Stimulated activated naive CD4-positive, alpha-beta T cell (primary cell): ENCODE measurements around the gene ITSN1.
"Not testable (repeated sequence)": the region's sequence is repeated elsewhere in the genome, so short reads cannot be mapped to it uniquely, and the experiment has no call there.

Source experiments
- DNase-seq, 6 experiments: peaks; one replicate each; lab custom pipeline; 2025; lab: John Stamatoyannopoulos, UW

ITSN1 gene

DNA sequence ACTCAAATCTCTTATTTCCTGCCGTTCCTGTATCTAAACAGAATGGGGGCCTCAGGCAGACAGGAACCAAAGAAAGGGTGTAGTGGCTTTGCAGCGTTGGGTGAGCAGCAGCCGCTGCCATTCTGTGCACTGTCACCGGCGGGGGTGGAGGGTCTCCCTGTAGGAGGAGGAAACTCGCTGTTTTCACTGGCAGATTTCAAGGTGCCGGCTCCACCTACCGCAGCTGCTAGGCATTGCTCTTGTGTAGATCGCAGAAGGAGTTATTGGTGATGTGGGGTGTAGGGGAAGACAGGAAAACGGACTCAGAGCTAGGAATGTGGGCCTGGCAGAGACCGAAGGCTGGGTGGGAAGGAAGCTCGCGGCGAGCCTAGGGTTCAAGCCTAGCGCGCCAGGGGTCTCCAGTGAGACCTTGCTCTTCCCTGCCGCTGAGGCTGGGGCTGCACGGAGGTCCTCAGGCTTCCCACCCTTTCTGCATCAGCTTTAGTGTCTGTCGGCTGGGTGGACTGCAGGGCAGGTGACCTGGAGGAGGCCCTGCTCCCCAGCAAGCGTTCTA is 252.5 kb downstream of the ITSN1 start:
- peak; percentile 38 to 77 (median 50) for DNase-seq

DNA sequence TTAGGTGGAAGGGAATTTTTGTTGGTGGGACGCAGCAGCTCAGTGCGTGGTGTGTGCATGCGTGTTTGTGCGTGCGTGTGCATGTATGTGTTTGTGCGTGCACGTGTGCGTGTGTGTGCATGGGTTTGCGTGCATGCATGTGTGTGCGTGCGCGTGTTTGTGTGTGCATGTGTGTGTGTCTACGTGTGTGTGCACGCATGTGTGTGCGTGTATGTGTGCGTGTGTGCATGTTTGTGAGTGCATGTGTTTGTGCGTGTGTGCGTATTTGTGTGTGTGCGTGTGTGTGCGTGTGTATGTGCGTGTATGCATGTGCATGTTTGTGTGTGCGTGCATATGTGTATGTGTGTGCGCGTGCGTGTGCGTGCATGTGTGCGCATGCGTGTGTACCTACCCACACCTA is 253.1 kb downstream of the ITSN1 start:
- DNase-seq: no peak

DNA sequence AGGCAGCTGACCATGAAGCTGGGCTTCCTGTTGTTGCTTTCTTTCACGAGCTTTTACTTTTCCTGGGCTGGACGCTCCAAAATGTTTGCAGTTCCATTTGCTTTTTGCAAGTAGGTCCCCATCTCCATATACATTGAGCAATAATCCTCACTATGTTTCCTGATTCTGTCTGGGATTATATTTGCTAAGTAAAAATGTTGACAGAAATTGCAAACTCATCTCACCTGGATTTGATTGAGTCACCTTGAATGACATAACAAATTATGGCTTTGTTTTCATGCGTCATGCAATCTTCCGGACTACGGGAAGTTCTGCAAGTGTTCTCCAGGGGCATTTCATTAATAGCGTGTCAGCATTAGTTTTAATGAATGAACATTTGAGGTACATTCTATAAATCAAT is 254.4 kb downstream of the ITSN1 start:
- DNase-seq: no peak

DNA sequence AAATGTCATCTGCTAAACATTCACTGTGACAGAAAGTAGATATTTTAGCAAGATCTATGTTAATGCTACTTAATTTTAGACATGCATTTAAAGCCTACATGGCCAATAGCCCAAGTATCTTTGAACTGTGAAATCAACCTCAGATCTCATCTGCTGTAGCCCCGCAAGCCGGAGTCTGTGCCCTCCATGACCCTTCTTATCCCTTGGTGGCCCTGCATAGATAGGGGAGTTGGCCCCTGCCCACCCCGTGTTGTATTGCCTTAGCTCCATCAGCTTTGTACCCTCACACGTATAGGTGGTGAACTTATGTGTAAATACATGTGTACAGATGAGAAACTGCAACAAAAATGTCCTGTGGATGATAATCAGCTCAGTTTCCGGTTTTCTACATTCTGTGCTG is 254.8 kb downstream of the ITSN1 start:
- DNase-seq: no peak

DNA sequence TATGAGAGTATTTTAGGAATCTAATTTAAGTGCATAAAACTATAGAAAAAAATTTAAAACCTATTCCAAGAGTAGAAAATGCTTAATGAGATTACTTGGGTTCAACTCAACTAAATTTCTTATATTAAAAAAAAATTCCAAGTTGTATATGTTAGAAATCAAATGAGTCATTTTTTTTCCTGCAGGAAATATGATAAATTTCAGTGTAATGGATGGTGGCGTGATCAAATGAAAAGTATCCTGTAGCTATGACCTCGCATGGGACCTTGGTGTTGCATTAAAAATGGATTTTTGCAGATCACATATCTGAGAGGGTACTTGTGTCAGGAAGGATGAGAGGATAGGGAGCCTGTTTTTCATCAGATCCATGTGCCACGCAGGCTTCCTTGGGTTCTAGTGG is 255.4 kb downstream of the ITSN1 start:
- DNase-seq: no peak

DNA sequence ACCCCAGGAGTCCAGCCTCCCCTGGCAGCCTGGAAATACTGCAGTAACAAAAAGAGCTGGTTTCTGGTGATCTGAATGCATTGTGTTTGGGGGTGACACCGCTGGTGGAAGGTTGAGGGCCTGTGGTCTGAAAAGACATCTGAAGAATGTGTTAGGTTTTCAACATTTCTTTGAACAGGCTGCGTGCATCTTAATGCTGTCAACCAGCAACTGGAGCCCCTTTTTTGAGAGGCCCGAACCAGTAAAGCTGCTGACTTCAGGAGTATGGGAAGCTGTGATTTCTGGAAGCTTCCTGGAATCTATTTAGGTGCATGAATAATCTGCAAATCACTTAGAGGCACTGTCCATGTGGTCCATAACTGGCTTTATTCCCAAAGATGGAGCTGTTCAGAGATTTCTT is 256.3 kb downstream of the ITSN1 start:
- DNase-seq: no peak

DNA sequence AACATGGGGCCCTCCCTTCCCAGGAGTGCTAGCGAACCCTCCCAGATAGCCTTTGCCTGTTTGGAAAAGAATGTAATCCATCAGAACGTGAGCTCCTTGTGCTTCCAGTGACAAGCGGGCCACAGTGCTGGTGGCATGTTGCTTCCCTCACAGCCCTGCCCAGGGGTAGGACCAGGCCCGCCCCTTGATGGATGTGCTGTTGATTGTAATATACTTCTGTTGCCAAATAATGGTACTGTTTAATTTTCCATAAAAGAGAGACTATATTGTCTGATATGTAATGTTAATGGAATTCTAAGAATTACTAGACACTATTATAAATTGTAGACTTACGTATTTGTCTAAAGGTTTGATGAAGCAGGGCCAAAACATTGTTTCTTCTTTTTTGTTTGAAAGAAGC is 256.9 kb downstream of the ITSN1 start:
- DNase-seq: no peak

DNA sequence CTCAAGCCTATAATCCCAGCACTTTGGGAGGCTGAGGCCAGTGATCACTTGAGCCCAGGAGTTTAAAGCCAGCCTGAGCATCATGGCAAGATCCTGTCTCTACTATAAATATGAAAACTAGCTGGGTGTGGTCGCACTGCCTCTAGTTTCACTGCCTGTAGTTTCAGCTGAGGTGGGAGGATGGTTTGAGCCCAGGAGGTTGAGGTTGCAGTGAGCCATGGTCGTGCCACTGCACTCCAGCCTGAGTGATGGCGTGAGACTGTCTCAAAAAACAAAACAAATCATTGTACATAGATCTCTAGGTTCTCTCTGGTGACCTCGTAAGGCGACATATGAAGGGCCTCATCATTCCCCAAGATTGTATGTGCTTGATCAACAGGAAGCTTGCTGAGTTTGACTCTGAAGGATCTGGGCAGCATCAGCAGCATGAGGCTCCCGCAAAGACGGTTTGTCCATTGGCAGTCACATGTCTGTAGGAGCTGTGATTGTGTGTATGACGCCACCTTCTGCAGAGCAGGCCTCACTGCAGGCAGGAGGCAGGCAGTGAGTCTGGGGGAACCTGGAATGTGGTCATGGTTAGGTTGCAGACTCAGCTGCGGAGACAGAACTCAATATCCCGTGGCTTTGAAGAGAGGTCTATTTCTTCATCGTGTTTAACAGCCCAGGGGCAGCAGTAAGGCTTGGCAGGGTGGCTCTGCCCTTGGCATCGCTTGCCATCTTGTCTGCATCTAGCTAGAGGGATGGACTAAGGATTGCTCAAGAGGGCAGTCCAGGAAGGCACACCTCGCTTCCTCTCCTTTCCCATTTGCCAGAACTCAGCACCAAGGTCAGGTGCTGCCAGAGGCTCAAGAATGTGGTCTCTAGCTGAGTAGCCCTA is 259.3 kb downstream of the ITSN1 start:
- DNase-seq: no peak

DNA sequence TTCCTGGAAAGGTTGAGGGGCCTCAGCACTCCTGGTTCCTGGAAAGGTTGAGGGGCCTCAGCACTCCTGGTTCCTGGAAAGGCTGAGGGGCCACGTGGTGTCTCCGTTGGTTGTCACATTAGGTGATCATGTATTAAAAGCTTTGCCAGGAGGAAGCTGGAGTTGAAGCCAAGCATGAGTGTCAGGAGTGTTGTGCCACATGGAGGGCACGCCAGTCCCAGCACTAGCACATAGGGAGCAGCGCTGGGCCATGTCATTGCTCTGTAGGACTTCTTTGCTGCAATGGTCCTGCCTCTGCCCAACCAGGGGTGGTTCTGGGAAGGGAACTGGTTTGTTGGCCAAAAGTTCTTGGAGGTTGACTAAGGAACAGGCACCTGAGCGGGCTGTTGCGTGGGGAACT is 260.0 kb downstream of the ITSN1 start:
- no peak for DNase-seq

DNA sequence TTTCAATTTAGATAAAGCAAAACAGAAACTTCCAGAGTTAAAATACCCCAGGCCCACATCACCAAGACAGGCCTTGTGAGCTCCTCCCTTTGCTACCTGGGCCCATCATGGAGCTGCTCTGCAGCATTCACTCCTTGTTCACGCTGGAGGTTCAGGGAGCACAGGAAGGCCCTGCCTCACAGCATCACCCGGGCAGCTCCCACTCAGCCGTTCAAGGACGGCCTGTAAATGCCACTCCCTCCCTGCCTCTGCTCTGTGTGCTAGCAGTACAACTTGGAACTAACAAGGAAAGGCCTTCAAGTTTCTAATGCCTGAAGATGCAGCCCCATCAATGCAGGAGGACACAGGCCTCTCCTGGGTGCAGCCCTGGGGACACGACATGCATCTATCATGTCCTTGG is 261.7 kb downstream of the ITSN1 start:
- no peak for DNase-seq

DNA sequence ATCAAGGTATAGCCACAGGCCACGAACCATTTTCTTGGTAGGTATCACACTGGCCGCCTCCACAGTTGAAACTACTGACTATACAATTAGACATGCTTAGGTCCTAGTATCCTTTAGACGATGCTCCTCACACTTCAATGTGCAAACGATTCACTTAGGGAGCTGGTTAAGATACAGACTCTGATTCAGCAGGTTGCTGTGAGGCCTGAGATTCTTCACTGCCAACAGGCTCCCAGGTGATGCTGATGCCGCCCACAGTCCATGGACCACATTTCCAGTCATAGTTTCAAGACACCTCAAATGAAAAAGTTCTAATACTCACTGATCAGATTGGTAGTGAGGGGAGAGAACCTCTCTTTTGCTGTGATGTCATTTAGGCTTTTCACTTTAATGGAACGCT is 266.5 kb downstream of the ITSN1 start:
- DNase-seq: no peak

DNA sequence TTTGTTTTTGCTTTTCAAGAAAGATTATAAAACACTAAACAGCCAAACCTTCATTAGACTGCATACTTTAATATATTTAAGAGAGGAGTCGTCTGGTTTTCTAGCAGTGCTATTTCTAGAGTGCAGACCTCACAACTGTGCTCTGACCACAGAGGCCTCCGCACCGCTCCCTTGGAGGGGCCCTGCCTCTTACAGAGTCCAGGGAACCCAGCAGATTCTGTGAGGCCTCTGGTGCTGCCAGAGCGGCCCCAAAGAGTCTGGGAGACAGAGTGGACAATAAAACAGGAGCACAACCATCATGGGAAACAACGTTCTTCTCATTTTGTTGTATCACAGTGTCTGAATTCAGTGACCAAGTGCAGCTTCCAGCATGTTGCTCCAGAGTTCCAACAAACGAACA is 267.5 kb downstream of the ITSN1 start:
- no peak for DNase-seq

DNA sequence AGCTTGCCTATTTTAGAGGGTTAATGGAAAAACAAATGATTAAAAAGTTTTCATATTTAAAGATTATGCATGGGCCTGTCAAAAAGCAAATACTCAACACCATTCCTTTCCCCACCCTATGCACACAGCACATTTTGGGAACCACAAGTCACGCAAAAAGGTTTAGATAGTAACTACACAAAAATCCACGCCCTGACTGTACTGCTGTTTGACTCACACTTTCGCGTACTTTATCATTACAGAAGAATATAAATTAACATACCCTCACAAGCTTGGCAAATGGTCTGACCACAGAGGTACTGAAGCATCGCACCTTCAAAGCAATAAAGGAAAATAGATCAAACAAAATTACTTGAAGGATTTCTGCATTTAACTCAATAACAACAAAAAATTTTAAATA is 271.9 kb downstream of the ITSN1 start:
- DNase-seq: no peak

DNA sequence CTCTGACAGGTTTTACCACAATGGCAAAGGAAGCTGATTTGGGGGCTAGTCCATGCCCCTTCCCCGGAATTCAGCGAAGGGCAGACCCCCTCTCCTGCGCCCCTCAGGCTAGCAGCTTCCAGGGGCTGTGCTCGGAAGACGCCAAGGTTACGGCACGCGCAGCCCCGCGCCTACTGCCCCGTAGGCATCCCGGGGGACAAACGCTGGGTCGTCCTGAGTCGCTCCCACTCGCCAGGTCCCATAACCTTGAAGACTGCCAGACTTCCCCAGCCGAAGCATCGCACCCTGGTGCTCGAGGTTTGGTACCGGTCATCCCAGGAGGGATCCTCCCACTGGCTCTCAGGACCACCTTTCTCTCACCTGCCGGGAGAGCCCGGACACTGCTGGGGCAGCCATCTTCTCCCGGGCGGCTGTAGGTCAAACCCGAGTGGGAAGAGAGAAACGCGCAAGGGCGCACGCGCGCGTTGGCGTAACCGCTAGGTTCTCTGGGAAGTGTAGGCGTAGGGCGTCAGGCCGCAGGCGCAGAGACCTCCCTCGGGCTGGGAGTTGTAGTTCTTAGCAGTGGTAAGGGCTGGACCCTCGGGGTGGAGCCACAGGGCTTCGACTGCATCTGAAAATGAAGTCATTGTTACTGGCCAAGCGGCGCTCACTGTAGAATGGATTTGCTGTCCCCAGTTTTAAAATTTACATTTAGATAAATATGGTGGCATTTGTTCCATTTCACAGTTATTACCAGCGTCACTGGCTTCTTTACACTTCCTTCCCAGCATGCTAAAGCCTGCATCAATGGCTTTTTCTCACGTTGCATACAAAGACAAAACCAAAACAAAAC is 273.3 kb downstream of the ITSN1 start, which contains the start of gene ATP5PO:
TSS of gene ATP5PO (minus strand) at position 437 of the 832 bp plus-strand sequence. CDS start at position 396, 41 bp downstream.
- peak; percentile 86 to 95 (median 92) for DNase-seq

DNA sequence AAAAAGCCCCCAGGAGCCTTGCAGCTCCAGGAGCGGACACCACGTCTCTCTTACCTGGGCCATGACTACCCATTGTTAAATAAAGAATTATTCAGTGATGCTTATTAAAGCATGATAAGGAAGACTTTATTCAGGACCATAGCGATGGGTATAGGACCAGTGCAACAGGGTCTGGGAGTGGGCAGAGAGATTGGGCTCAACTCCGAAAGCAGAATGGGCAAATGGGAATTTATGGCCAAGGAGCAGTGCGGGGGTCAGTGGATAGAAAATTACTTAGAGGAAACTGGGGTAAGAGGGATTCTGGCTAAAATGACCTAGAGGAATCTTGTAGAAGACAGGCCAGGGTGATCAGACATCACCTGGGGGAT is 273.9 kb downstream of the ITSN1 start:
- DNase-seq: no peak

DNA sequence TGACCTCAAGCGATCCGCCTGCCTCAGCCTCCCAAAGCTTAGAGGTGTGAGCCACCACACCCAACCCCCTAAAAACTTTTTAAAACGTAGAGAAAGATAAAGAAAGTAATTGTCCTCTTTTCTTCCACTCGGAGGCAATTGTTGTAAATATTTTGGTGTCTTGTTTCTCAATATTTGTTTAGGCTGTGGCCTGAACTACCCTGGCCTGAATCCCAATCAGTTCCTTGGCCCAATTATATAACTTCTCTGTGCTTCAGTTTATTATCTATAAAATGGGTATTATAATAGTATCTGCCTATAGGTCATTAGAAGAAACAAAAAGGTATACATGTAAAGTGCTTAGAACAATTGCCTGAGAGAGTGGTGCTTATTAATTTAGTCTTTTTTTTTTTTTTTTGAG is 275.1 kb downstream of the ITSN1 start:
- no peak for DNase-seq

DNA sequence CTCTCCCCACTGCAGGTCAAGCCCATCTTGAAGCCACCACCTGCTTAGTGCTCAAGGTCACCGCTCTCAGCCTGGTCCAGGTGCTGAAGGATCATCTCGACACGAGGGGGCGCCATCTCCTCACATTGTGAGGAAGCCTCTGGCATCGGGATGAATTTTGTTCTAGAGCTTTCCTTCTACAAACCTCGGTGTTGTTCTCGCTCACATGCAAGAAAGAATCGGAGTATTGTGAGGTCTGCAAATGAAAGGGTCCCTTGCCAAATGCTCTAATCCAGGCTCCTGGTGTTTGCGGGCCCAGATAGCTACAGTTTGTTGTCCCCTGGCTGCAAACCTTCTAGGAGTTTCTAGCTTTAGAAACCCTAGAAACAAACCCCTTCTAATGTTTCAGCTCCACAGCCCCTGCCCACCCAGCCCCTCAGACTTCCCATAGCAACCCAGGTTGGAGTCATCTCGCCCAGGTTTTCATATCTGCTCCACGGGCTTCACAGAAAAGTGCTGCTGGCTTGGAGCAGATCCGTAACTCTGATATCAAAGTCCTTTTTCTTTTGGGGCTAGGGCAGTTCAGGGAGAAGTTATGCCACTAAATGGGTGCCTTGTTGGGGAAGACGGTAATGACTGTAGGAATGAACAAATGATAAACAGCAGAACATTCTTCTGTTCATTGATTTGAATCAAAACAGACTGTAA is 281.9 kb downstream of the ITSN1 start:
- DNase-seq: peak; percentile 59 to 90 (median 82)

DNA sequence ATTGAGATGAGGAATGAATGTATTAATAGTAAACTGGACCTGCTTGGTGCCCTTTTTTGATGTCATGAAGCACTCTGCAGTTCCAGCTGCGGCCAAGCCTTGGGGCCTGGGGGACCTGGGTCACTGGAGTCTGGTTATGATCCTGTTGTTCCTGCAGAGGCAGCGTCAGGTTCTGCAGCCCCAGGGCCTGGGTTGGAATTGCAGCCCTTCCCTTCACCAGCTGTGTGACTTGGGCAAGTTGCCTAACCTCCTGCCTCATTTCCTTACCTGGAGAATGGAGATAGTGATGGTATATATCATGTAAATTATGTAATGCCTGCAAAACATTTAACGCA is 282.4 kb downstream of the ITSN1 start:
- DNase-seq: no peak

DNA sequence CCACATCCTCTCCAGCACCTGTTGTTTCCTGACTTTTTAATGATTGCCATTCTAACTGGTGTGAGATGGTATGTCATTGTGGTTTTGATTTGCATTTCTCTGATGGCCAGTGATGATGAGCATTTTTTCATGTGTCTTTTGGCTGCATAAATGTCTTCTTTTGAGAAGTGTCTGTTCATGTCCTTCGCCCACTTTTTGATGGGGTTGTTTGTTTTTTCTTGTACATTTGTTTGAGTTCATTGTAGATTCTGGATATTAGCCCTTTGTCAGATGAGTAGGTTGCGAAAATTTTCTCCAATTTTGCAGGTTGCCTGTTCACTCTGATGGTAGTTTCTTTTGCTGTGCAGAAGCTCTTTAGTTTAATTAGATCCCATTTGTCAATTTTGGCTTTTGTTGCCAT is 283.9 kb downstream of the ITSN1 start:
- not testable (repeated sequence) for DNase-seq

DNA sequence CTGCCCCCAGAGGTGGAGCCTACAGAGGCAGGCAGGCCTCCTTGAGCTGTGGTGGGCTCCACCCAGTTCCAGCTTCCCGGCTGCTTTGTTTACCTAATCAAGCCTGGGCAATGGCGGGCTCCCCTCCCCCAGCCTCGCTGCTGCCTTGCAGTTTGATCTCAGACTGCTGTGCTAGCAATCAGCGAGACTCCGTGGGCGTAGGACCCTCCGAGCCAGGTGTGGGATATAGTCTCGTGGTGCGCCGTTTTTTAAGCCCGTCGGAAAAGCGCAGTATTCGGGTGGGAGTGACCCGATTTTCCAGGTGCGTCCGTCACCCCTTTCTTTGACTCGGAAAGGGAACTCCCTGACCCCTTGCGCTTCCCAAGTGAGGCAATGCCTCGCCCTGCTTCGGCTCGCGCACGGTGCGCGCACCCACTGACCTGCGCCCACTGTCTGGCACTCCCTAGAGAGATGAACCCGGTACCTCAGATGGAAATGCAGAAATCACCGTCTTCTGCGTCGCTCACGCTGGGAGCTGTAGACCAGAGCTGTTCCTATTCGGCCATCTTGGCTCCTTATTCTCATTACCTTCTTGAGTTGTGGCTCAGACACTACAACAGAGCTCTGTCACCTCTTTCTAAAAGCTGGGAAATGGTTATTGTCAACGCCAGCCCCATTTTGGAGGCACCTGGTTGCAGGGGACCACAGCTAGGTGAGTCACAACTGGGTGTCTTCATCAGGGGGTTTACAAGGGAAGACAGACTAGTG is 288.9 kb downstream of the ITSN1 start:
- peak; percentile 40 to 88 (median 73) for DNase-seq

DNA sequence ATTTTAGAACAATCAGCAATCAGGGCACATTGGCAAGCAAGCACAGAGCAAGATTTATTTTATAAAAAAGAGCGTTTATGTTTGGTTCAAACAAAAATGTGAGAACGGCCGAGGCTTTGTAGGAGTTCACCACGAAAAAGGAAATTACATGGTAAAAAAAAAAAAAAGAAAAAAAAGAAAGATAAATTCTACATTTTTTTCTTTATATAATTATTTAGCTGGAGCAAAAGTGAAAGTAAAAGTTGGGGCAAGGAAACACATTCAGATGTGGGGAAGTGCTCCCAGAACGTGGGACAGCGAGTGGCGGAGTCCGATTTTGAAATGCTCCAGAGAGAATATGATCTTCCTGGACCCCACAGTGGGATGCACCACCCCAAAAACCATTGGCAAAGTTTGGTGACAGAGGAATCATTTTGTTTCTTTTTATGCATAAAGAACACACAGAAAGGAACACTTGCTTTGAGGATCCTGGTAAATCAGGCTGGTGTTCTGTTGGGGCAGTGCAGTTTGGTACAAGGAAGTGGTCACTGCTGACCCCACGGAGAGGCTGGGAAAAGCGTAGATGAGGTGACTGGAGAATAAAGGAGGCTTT is 289.6 kb downstream of the ITSN1 start:
- peak in 1 of 6 experiments; percentile 20 for DNase-seq
